Ascending aorta (tissue), 2 donors: Measurements from ENCODE around the gene LAMA3. TPM values are rescaled to one million over a fixed set of nuclear protein-coding genes. Genes with fewer than 3 reads are reported as not detected.

Experiments
- DNase-seq, 2 donors: peaks; one replicate each; pipeline ENCODE4 v3.0.0-alpha.2; 2019; ENCODE audit warnings: low spot score in 2 of 2
- H3K27ac ChIP-seq, 2 donors: fragments of 200-600 bp; sonication (generic); one replicate each; pipeline ENCODE4 v1.5.1; 2016 to 2017; ENCODE audit warnings: mild to moderate bottlenecking in 1 of 2
- H3K27me3 ChIP-seq: fragments of 200-600 bp; sonication (generic); one replicate; pipeline ENCODE4 v1.5.1; 2017
- H3K36me3 ChIP-seq, 2 donors: fragments of 200-600 bp; sonication (generic); one replicate each; pipeline ENCODE4 v1.5.1; 2016
- H3K4me1 ChIP-seq, 2 donors: fragments of 200-600 bp; sonication (generic); one replicate each; pipeline ENCODE4 v1.5.1; 2016 to 2017; ENCODE audit warnings: mild to moderate bottlenecking in 1 of 2
- H3K4me3 ChIP-seq, 2 donors: fragments of 200-600 bp; sonication (generic); one replicate each; pipeline ENCODE4 v1.5.1; 2016 to 2017; ENCODE audit warnings: mild to moderate bottlenecking in 1 of 2
- H3K9me3 ChIP-seq, 2 donors: fragments of 200-600 bp; sonication (generic); one replicate each; pipeline ENCODE4 v1.5.1; 2016
- intact Hi-C: fragments of 100-400 bp; cut with DNase I; formaldehyde crosslinking; loops from one replicate; pipeline ENCODE4 v1.15.1; 2023
- total RNA-seq: library from RNA; depleted of rRNA; stranded (reverse); fragments of >200 nt; gene quantifications from one replicate; pipeline ENCODE4 v1.1.0, GENCODE V29; 2016
- TF ChIP-seq, protein P1 (sequence below), 3 experiments: fragments of 200-600 bp in 2 of 3; fragments of 450-650 bp in 1 of 3; sonication (generic) in 2 of 3; IDR thresholded peaks; one replicate each; pipeline ENCODE4 v1.5.1; 2016 to 2019; ENCODE audit warnings: antibody characterized with exemption in 3 of 3, mild to moderate bottlenecking in 1 of 3, moderate library complexity in 1 of 3

The LAMA3 gene
- total RNA-seq, 1 donor from 2014 or later = 27.2 TPM

DNA sequence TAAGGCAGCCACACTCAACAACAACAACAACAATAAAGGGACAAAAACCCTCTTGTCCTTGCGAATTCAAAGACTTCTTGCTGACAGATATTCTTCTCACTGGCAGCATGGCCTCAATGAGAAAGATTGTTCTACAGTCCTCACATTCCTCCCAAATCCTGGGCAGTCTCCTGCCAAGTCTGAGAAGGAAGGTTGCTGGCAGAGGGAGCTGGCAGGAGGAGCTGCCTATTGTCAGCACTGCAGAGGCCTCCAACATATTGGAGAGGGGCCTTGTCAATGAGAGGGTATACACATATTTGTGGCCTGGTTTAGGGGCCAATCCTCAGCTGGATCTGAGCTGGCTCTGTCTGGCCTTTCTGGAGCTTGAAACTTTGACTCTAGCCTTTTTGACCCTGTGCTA lies 63.5 kb downstream of the LAMA3 start:
- intact Hi-C loops = no loop called here
- no peak for DNase-seq
- Histone ChIP-seq H3K9me3 (no peaks in the 10 kb centered on the region), H3K4me3 (no peak overlapping the region), H3K27ac (no peak overlapping the region), H3K4me1 (no peaks in the 10 kb centered on the region), H3K27me3 (no peaks in the 10 kb centered on the region), H3K36me3 (no peaks in the 10 kb centered on the region)
- TF ChIP-seq, protein P1, sequence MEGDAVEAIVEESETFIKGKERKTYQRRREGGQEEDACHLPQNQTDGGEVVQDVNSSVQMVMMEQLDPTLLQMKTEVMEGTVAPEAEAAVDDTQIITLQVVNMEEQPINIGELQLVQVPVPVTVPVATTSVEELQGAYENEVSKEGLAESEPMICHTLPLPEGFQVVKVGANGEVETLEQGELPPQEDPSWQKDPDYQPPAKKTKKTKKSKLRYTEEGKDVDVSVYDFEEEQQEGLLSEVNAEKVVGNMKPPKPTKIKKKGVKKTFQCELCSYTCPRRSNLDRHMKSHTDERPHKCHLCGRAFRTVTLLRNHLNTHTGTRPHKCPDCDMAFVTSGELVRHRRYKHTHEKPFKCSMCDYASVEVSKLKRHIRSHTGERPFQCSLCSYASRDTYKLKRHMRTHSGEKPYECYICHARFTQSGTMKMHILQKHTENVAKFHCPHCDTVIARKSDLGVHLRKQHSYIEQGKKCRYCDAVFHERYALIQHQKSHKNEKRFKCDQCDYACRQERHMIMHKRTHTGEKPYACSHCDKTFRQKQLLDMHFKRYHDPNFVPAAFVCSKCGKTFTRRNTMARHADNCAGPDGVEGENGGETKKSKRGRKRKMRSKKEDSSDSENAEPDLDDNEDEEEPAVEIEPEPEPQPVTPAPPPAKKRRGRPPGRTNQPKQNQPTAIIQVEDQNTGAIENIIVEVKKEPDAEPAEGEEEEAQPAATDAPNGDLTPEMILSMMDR (IDR thresholded peaks at IDR 0.05) = no peak

DNA sequence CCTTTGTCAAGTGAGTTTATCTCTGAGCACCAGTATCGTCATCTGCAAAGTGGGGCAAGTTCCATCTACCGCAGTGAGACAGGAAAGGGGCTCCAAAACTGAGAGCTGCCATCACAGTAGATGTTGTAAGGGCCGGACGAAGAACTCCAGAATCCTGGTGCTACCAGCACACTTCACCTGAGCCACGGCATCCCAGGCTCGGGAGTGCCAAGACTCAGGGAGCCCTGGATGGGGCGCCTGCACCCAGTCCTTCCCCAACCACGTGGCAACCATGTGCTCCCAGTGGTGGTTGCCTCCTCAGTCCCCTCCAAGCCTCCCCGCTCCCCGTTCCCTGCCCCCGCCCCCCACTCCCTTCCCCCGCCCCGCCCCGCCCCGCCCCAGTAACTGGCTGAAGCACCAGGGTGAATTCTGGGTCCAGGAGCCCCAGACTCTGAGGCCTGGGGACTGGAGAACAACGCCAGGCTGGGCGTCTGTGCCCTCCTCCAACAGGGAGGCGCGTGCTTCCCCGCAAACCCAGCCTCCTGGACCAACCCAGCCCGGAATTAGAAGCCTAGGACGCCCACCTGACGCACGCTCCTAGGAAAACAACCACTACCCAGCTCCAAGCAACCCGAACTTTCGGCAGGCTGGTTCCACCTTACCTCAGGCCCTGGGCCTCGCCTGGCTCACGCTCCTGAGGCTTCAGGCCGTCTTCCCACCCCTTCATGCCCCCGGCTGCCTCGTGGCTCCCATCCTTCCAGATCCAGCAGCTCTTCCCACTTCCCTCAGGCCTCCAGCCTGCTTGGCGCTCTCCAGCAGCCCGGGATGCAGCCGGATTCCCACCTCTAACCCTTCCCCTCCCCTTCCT lies 67.6 kb downstream of the LAMA3 start:
- no peak overlapping the region for H3K27ac ChIP-seq
- intact Hi-C loops = no loop called here
- H3K4me3 ChIP-seq = no peak overlapping the region

DNA sequence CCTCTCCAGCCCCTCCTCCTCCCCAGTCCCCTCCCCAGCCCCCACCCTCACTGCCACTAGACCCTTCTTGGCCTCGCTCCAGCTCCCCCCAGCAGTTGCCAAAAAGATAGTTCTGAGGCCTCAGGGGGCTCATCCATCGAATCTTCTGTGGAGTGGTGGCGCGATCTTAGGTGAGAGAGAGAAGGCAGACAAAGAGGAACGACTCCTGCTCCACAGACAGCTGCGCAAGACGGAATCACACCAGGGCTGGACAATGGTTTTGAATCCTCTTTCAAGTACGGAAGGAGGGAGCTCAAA lies 68.1 kb downstream of the LAMA3 start:
- TF ChIP-seq, protein P1 (IDR thresholded peaks at IDR 0.05) = no peak
- DNase-seq = no peak
- Histone ChIP-seq H3K36me3 (no peaks in the 10 kb centered on the region), H3K27me3 (no peaks in the 10 kb centered on the region), H3K27ac (no peak overlapping the region), H3K4me3 (no peak overlapping the region), H3K9me3 (no peaks in the 10 kb centered on the region), H3K4me1 (no peaks in the 10 kb centered on the region)
- intact Hi-C loops = no loop called here

More for the DNA sequence above, 67.6 kb downstream of the LAMA3 start:
- Histone ChIP-seq H3K27me3 (no peaks in the 10 kb centered on the region), H3K4me1 (no peaks in the 10 kb centered on the region), H3K9me3 (no peaks in the 10 kb centered on the region), H3K36me3 (no peaks in the 10 kb centered on the region)
- TF ChIP-seq, protein P1 (IDR thresholded peaks at IDR 0.05) = no peak
- no peak for DNase-seq

DNA sequence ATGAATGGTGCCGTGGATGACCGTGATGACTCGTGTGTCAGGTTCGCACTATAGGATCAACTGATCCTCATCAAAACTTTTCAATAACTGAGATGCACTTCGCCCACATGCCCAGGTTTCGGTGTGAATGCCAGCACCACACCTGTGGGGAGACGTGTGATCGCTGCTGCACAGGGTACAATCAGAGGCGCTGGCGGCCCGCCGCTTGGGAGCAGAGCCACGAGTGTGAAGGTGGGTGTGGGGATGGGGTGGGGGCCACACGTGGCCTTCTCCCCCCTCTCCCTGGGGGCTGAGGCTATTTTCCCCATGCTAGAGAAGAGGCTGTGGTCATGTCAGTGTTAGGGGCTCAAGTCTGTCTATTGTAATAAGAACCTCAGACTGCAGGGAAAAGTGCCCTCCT lies 69.0 kb downstream of the LAMA3 start:
- intact Hi-C loops = no loop called here
- no peaks in the 10 kb centered on the region for H3K27me3 ChIP-seq

DNA sequence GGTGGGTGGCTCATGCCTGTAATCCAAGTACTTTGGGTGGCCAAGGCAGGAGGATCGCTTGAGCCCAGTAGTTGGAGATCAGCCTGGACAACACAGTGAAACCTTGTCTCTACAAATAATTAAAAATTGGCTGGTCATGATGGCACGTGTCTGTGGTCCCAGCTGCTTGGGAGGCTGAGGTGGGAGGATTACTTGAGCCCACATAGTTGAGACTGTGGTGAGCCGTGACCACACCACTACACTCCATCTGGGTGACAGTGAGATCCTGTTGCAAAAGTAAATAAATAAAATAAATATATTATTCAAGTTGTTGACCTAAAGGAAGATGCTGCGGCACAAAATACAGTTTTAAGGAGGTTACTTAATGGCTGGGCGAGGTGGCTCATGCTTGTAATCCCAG lies 72.7 kb downstream of the LAMA3 start:
- intact Hi-C loops = no loop called here

More for the DNA sequence above, 69.0 kb downstream of the LAMA3 start:
- H3K9me3 ChIP-seq = no peaks in the 10 kb centered on the region
- TF ChIP-seq, protein P1 (IDR thresholded peaks at IDR 0.05) = no peak
- DNase-seq = no peak
- H3K27ac ChIP-seq = no peak overlapping the region
- no peak overlapping the region for H3K4me3 ChIP-seq
- no peaks in the 10 kb centered on the region for H3K36me3 ChIP-seq
- H3K4me1 ChIP-seq = no peaks in the 10 kb centered on the region

More for the DNA sequence above, 72.7 kb downstream of the LAMA3 start:
- H3K27me3 ChIP-seq = no peaks in the 10 kb centered on the region
- no peak for DNase-seq
- H3K36me3 ChIP-seq = no peaks in the 10 kb centered on the region
- no peak overlapping the region for H3K4me3 ChIP-seq
- H3K4me1 ChIP-seq = no peaks in the 10 kb centered on the region
- TF ChIP-seq, protein P1 (IDR thresholded peaks at IDR 0.05) = no peak
- no peaks in the 10 kb centered on the region for H3K9me3 ChIP-seq
- no peak overlapping the region for H3K27ac ChIP-seq
